ENCODE data around the gene CENPN.

DNA sequence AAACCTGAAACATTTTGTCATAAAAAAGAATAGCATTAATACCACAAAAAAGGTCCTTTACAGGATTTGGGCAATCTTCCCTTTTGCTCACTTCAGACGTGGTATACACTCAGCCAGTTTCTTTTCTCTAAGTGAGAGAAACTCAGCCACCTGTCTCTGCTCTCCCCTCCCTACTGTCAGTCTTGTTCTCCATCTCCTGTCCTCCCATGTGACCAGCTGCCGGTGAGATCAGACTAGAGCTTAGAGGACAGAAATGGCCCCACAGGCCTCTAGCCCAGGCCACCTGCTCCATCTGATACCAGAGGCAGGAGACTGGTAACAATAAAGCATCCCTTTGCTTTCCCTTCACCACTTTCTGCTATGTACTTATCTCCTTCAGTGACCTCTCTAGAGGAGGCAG is 35.2 kb upstream of the CENPN start:
- TF ChIP-seq BHLHE40 (IDR thresholded peaks at IDR 0.05; ENCODE audit: borderline replicate concordance) (no peak), CTBP1 (IDR thresholded peaks at IDR 0.05; ENCODE audit: borderline replicate concordance) (no peak), ELF4 (IDR thresholded peaks at IDR 0.05) (no peak), NFRKB (IDR thresholded peaks at IDR 0.05) (no peak), FOXM1 (IDR thresholded peaks at IDR 0.05; ENCODE audit: borderline replicate concordance) (no peak), ZNF384 (IDR thresholded peaks at IDR 0.05) (no peak), ARNT (IDR thresholded peaks at IDR 0.05) (no peak), HDGF (IDR thresholded peaks at IDR 0.05; ENCODE audit: borderline replicate concordance) (no peak), TARDBP (IDR thresholded peaks at IDR 0.05) (no peak)
